Uterus (tissue), 4 donors: ENCODE measurements around the gene CCDC93. TPM values are rescaled to one million over a fixed set of nuclear protein-coding genes. Genes with fewer than 3 reads are reported as not detected.

Source experiments
- DNase-seq, 2 donors: peaks; one replicate each; pipeline ENCODE4 v3.0.0-alpha.2; 2019 to 2020
- H3K27ac ChIP-seq, 2 donors: fragments of 200-600 bp; sonication (generic); 1 replicate in 1 of 2; 2 replicates in 1 of 2; pipeline ENCODE4 v1.5.1; 2016 to 2018
- H3K27me3 ChIP-seq, 2 donors: fragments of 200-600 bp; sonication (generic); one replicate each; pipeline ENCODE4 v1.5.1; 2018 to 2019; ENCODE audit warnings: control low read depth in 1 of 2
- H3K36me3 ChIP-seq, 2 donors: fragments of 200-600 bp; sonication (generic); one replicate each; pipeline ENCODE4 v1.5.1; 2019; ENCODE audit warnings: control low read depth in 1 of 2
- H3K4me1 ChIP-seq, 2 donors: fragments of 200-600 bp; sonication (generic); one replicate each; pipeline ENCODE4 v1.5.1; 2018 to 2019; ENCODE audit warnings: control low read depth in 1 of 2
- H3K4me3 ChIP-seq, 2 donors: fragments of 200-600 bp; sonication (generic); 1 replicate in 1 of 2; 2 replicates in 1 of 2; pipeline ENCODE4 v1.5.1; 2018 to 2019; ENCODE audit warnings: mild to moderate bottlenecking in 1 of 2
- H3K9me3 ChIP-seq, 2 donors: fragments of 200-600 bp; sonication (generic); one replicate each; pipeline ENCODE4 v1.5.1; 2019; ENCODE audit warnings: control low read depth in 1 of 2
- POLR2A ChIP-seq, 2 donors: fragments of 450-650 bp; IDR thresholded peaks; one replicate each; pipeline ENCODE4 v1.6.1; 2016; ENCODE audit warnings: antibody characterized with exemption in 2 of 2, mild to moderate bottlenecking in 1 of 2, moderate library complexity in 1 of 2
- intact Hi-C: fragments of 100-400 bp; cut with DNase I; formaldehyde crosslinking; loops from one replicate; pipeline ENCODE4 v1.15.1; 2023; ENCODE audit warnings: low total_unique reads
- small RNA-seq: library from RNA; depleted of rRNA; stranded (forward); fragments of <200 nt; gene quantifications from one replicate; pipeline ENCODE3, GENCODE V24; 2016
- total RNA-seq, 4 donors: library from RNA; depleted of rRNA in 3 of 4; stranded (reverse); fragments of >200 nt in 3 of 4; gene quantifications; one replicate each; pipeline versions ENCODE4 v1.1.0 to v1.2.4, GENCODE V29; 2014 to 2023
- TF ChIP-seq, protein P1 (sequence below), 4 experiments: fragments of 200-600 bp in 2 of 4; fragments of 450-650 bp in 2 of 4; sonication (generic) in 2 of 4; IDR thresholded peaks; one replicate each; pipeline ENCODE4 v1.5.1; 2016 to 2019; ENCODE audit warnings: antibody characterized with exemption in 4 of 4, mild to moderate bottlenecking in 2 of 4, moderate library complexity in 1 of 4
- donor health status: DM: yes; HTN: yes; CAD: no.

CCDC93 gene
- total RNA-seq, 4 donors from 2014 or later, result 6.5 to 45.5 (median 32.7) TPM

DNA sequence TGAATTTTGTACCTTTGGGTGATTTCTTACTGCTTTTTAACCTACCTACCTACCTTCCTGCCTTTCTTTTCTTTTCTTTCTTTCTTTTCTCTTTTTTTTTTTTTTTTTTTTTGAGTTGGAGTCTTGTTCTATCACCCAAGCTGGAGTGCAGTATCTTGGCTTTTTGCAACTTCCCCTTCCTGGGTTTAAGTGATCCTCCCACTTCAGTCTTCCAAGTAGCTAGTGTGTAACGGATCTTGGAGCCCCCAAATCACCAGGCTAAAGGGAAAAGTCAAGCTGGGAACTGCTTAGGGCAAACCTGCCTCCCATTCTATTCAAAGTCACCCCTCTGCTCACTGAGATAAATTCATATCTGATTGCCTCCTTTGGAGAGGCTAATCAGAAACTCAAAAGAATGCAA is 138.1 kb downstream of the CCDC93 start:
- H3K9me3 ChIP-seq, result no peaks in the 10 kb centered on the region
- intact Hi-C loops, result no loop called here
- H3K36me3 ChIP-seq, result no peaks in the 10 kb centered on the region
- H3K4me1 ChIP-seq, result no peaks in the 10 kb centered on the region
- H3K27ac ChIP-seq, result no peak overlapping the region
- H3K4me3 ChIP-seq, result no peak overlapping the region
- DNase-seq, result no peak
- TF ChIP-seq, protein P1, sequence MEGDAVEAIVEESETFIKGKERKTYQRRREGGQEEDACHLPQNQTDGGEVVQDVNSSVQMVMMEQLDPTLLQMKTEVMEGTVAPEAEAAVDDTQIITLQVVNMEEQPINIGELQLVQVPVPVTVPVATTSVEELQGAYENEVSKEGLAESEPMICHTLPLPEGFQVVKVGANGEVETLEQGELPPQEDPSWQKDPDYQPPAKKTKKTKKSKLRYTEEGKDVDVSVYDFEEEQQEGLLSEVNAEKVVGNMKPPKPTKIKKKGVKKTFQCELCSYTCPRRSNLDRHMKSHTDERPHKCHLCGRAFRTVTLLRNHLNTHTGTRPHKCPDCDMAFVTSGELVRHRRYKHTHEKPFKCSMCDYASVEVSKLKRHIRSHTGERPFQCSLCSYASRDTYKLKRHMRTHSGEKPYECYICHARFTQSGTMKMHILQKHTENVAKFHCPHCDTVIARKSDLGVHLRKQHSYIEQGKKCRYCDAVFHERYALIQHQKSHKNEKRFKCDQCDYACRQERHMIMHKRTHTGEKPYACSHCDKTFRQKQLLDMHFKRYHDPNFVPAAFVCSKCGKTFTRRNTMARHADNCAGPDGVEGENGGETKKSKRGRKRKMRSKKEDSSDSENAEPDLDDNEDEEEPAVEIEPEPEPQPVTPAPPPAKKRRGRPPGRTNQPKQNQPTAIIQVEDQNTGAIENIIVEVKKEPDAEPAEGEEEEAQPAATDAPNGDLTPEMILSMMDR (IDR thresholded peaks at IDR 0.05), result no peak
- no peak for TF ChIP-seq POLR2A (IDR thresholded peaks at IDR 0.05)
- H3K27me3 ChIP-seq, result no peaks in the 10 kb centered on the region

Small RNA genes lying within 50 kb of the gene (small RNA-seq; reads per million reads assigned to genes)
- gene RN7SL111P, result not detected

Other genes starting within 250 kb of the CCDC93 start
- 10 to 100 TPM; 30.2 to 82.7 (median 53.3) TPM for gene DDX18, start 199.4 kb downstream of the CCDC93 start, total RNA-seq
- 10 to 100 TPM in 3 of 4 donors, 1 to 10 TPM in 1; 3.6 to 42.4 (median 25.8) TPM for gene INSIG2, start 74.4 kb upstream of the CCDC93 start, total RNA-seq